ENCODE results near the gene SLC39A8.

- TF ChIP-seq CTCF (IDR thresholded peaks at IDR 0.05) (no peak), POLR2A (IDR thresholded peaks at IDR 0.05) (no peak)
These were observed 115.1 kb downstream of the SLC39A8 start for GRCh38 chr4:102230194-102230593.
